WI38 (cell line): ENCODE measurements around the gene KRT14.
"Not testable (repeated sequence)": the region's sequence is repeated elsewhere in the genome, so short reads cannot be mapped to it uniquely, and the experiment has no call there.

Source experiments
- H3K4me3 ChIP-seq: 2 replicates; pipeline ENCODE4 v1.5.1; 2011; ENCODE audit warnings: low read depth, mild to moderate bottlenecking, control low read depth, low read length
- CTCF ChIP-seq: IDR thresholded peaks from 2 replicates; pipeline ENCODE4 v1.5.1; 2012; ENCODE audit warnings: low read depth, mild to moderate bottlenecking, control low read depth, low read length

KRT14 gene

GRCh38 chr17:41625602-41626001 lies 38.9 kb upstream of the KRT14 start:
- TF ChIP-seq CTCF = no peak
- no peak overlapping the region for H3K4me3 ChIP-seq

- no peak within 1 kb of the TSS for H3K4me3 ChIP-seq
Observed at GRCh38 chr17:41624208-41625101, 37.8 kb upstream of the KRT14 start, which contains the start of gene KRT17. Gene KRT17, minus strand, starts transcription at chr17:41624575. Its CDS starts 66 bp downstream, at chr17:41624509.

GRCh38 chr17:41623184-41623861 lies 36.6 kb upstream of the KRT14 start:
- not testable (repeated sequence) for H3K4me3 ChIP-seq

More at GRCh38 chr17:41624208-41625101, 37.8 kb upstream of the KRT14 start, which contains the start of gene KRT17:
- no peak for TF ChIP-seq CTCF

- H3K4me3 ChIP-seq = not testable (repeated sequence)
Observed at GRCh38 chr17:41622340-41623183, 35.9 kb upstream of the KRT14 start.

- TF ChIP-seq CTCF = no peak
- H3K4me3 ChIP-seq = no peak overlapping the region
Observed at GRCh38 chr17:41621916-41622315, 35.2 kb upstream of the KRT14 start.

GRCh38 chr17:41621435-41621817 lies 34.7 kb upstream of the KRT14 start:
- not testable (repeated sequence) for H3K4me3 ChIP-seq

- no peak overlapping the region for H3K4me3 ChIP-seq
- no peak for TF ChIP-seq CTCF
Observed at GRCh38 chr17:41620583-41621434, 34.1 kb upstream of the KRT14 start.

- not testable (repeated sequence) for H3K4me3 ChIP-seq
Observed at GRCh38 chr17:41619927-41620582, 33.4 kb upstream of the KRT14 start.
